Mesenchymal stem cell (in vitro differentiated cells and primary cell): ENCODE measurements around the gene PDAP1.
A peak's percentile ranks its signal among the peaks of the same experiment; 100 is the strongest.

Experiments
- DNase-seq: peaks from one replicate; pipeline ENCODE4 v3.0.0-alpha.2; 2013
- H2AFZ ChIP-seq: one replicate; pipeline ENCODE4 v1.6.1; 2013; ENCODE audit warnings: low read depth, mild to moderate bottlenecking, control low read depth, inconsistent platforms, low read length, moderate library complexity
- H2AK5ac ChIP-seq: 2 replicates; pipeline ENCODE4 v1.6.1; 2013; ENCODE audit warnings: low read length, moderate library complexity, mild to moderate bottlenecking, inconsistent platforms; ENCODE audit not compliant: severe bottlenecking
- H2BK120ac ChIP-seq: one replicate; pipeline ENCODE4 v1.6.1; 2013; ENCODE audit warnings: low read depth, mild to moderate bottlenecking, inconsistent platforms, low read length, moderate library complexity
- H2BK12ac ChIP-seq, 2 experiments: one replicate each; pipeline ENCODE4 v1.6.1; 2013; ENCODE audit warnings: inconsistent platforms in 2 of 2, low read length in 2 of 2, mild to moderate bottlenecking in 2 of 2, moderate library complexity in 2 of 2, control low read depth in 1 of 2
- H2BK15ac ChIP-seq: one replicate; pipeline ENCODE4 v1.6.1; 2013; ENCODE audit warnings: mild to moderate bottlenecking, low read depth, inconsistent platforms; ENCODE audit not compliant: poor library complexity, severe bottlenecking
- H2BK5ac ChIP-seq: 2 replicates; pipeline ENCODE4 v1.6.1; 2013; ENCODE audit warnings: low read depth, mild to moderate bottlenecking, low read length, control low read depth, inconsistent platforms; ENCODE audit not compliant: poor library complexity, severe bottlenecking
- H3K14ac ChIP-seq, 2 experiments: one replicate each; pipeline ENCODE4 v1.6.1; 2013; ENCODE audit warnings: inconsistent platforms in 2 of 2, low read length in 2 of 2, control low read depth in 1 of 2, mild to moderate bottlenecking in 1 of 2, moderate library complexity in 1 of 2
- H3K18ac ChIP-seq, 2 experiments: one replicate each; pipeline ENCODE4 v1.6.1; 2013; ENCODE audit warnings: inconsistent platforms in 2 of 2, low read length in 2 of 2, control low read depth in 1 of 2, low read depth in 1 of 2, mild to moderate bottlenecking in 1 of 2
- H3K23ac ChIP-seq, 2 experiments: one replicate each; pipeline ENCODE4 v1.6.1; 2013; ENCODE audit warnings: inconsistent platforms in 2 of 2, low read length in 2 of 2, mild to moderate bottlenecking in 2 of 2, moderate library complexity in 2 of 2, control low read depth in 1 of 2
- H3K27ac ChIP-seq: 2 replicates; pipeline ENCODE4 v1.5.1; 2013; ENCODE audit warnings: mild to moderate bottlenecking, moderate library complexity, low read length, control low read depth, inconsistent platforms; ENCODE audit not compliant: poor library complexity, severe bottlenecking
- H3K27me3 ChIP-seq, 2 experiments: 2 replicates each; pipeline versions ENCODE4 v1.6.1 to v1.7.0; 2013; ENCODE audit warnings: low read length in 2 of 2, mild to moderate bottlenecking in 2 of 2, moderate library complexity in 2 of 2, control low read depth in 1 of 2, inconsistent platforms in 1 of 2; ENCODE audit not compliant: control insufficient read depth in 1 of 2, insufficient read depth in 1 of 2
- H3K36me3 ChIP-seq, 2 experiments: 2 replicates each; pipeline versions ENCODE4 v1.6.1 to v1.7.0; 2013; ENCODE audit warnings: low read length in 2 of 2, control low read depth in 1 of 2, inconsistent platforms in 1 of 2, low read depth in 1 of 2, mild to moderate bottlenecking in 1 of 2; ENCODE audit not compliant: insufficient read depth in 2 of 2, control insufficient read depth in 1 of 2
- H3K4ac ChIP-seq, 2 experiments: one replicate each; pipeline ENCODE4 v1.6.1; 2013; ENCODE audit warnings: inconsistent platforms in 2 of 2, low read length in 2 of 2, mild to moderate bottlenecking in 2 of 2, moderate library complexity in 2 of 2, control low read depth in 1 of 2, low read depth in 1 of 2
- H3K4me1 ChIP-seq: 2 replicates; pipeline ENCODE4 v1.6.1; 2013; ENCODE audit warnings: low read depth, low read length, control low read depth; ENCODE audit not compliant: control insufficient read depth, insufficient read depth
- H3K4me2 ChIP-seq: 2 replicates; pipeline ENCODE4 v1.6.1; 2013; ENCODE audit warnings: low read length, mild to moderate bottlenecking, inconsistent platforms; ENCODE audit not compliant: poor library complexity, severe bottlenecking
- H3K4me3 ChIP-seq, 2 experiments: 2 replicates each; pipeline versions ENCODE4 v1.5.1 to v1.7.0; 2013; ENCODE audit warnings: low read length in 2 of 2, mild to moderate bottlenecking in 2 of 2, control low read depth in 1 of 2, low read depth in 1 of 2; ENCODE audit not compliant: insufficient read depth in 1 of 2
- H3K79me1 ChIP-seq: replicated peaks from 2 replicates; pipeline ENCODE4 v1.6.1; 2013; ENCODE audit warnings: mild to moderate bottlenecking, control low read depth, low read length, inconsistent platforms; ENCODE audit not compliant: poor library complexity, severe bottlenecking
- H3K9ac ChIP-seq: 2 replicates; pipeline ENCODE4 v1.7.0; 2013; ENCODE audit warnings: mild to moderate bottlenecking, low read length, moderate library complexity
- H3K9me3 ChIP-seq: 2 replicates; pipeline ENCODE4 v1.7.0; 2013; ENCODE audit warnings: mild to moderate bottlenecking, low read length; ENCODE audit not compliant: control insufficient read depth
- H4K8ac ChIP-seq: one replicate; pipeline ENCODE4 v1.6.1; 2013; ENCODE audit warnings: inconsistent platforms, mild to moderate bottlenecking, low read length, moderate library complexity
- H4K91ac ChIP-seq: one replicate; pipeline ENCODE4 v1.6.1; 2013; ENCODE audit warnings: mild to moderate bottlenecking, low read length, inconsistent platforms
- WGBS: methylation state at CpG from one replicate; pipeline ENCODE4 v1.1.7; 2013; ENCODE audit warnings: mixed read lengths; 5-methylcytosine and 5-hydroxymethylcytosine counted together

Gene PDAP1

DNA sequence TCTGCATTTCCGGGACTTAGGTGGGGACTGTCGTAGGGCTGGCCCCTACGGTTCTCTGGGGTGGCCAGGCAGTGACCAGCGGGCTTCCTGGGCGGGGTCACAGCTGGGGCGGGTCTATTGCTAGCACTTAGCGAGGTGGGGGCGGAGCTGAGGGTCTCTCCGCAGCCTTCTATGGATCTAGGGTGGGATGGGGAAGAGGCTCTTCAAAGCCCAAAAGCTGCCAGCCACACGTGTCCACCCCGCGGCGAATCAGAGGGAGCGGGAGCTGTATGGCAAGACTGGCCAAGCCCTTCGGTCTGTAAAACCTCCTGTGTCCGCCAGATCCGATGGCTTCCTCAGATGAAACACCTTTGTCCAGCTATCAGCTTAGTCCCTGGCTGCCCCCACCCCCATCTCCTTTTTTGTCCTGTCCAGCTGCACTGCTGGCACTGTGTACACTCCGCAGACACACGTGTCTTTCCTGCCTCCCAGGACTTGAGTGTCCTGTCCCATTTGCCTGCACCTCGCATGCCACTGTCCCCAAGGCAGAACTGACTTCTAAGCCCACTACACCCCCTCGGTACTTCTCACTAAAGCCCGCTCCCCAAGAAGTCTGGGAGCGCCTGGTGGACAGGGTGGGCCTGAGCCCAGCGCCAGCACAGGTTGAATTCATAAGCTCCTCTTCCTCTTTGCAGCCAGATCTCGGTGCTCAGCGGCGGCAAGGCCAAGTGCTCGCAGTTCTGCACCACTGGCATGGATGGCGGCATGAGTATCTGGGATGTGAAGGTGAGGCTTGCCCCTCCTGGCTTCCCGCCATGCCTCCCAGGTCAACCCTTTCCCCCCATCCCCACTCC, 14.8 kb downstream of the PDAP1 start:
- Histone ChIP-seq H3K23ac (no peak overlapping the region), H2BK5ac (no peak overlapping the region), H3K4me3 (peak overlapping the region; percentile 18 to 52), H3K27ac (no peak overlapping the region), H2BK120ac (no peak overlapping the region), H2BK12ac (no peak overlapping the region), H3K14ac (no peak overlapping the region), H3K27me3 (no peaks in the 10 kb centered on the region), H2AK5ac (no peak overlapping the region), H4K91ac (no peak overlapping the region), H3K36me3 (peaks cover 85 to 87% of the 10 kb centered on the region in 2 experiments), H3K79me1 (peaks cover 24% of the 10 kb centered on the region), H2BK15ac (no peak overlapping the region), H2AFZ (peak overlapping the region; percentile 18), H3K4me1 (peaks cover 21% of the 10 kb centered on the region), H3K18ac (peak overlapping the region in 1 of 2 experiments; percentile 71), H3K4me2 (peak overlapping the region; percentile 76), H4K8ac (peak overlapping the region; percentile 19), H3K9me3 (no peaks in the 10 kb centered on the region), H3K9ac (peak overlapping the region; percentile 29), H3K4ac (peak overlapping the region in 1 of 2 experiments; percentile 5)
- DNase-seq, result no peak
- WGBS, result 46% methylated on average over 23 of the region's 30 CpGs

DNA sequence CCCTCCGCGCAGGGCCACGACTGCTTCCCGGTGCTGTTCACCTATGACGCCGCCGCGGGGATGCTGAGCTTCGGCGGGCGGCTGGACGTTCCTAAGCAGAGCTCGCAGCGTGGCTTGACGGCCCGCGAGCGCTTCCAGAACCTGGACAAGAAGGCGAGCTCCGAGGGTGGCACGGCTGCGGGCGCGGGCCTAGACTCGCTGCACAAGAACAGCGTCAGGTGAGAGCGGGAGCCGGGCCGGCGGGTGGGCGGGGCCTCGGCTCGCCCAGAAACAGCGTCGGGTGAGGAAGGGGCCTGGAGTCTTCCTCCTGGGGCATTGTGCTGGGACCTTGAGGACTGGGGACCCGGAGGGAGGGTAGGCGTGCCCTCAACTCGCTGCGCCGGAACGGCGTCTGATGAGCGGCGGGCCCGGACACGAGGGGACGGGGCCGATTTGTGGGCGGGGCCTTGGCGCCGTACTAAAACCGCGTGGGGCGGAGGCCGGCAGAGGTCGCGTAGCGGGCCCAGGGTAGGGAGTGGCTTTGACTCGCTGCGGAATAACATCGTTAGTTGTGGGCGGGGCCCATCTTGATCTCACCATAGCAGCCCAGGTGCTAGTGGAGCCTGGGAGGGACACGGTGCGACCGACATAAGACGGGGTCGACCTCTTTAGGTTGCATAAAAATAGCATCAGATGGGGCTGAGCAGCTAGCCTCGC, 15.6 kb downstream of the PDAP1 start:
- Histone ChIP-seq H3K14ac (peak overlapping the region in 1 of 2 experiments; percentile 36), H2BK5ac (no peak overlapping the region), H3K9ac (peak overlapping the region; percentile 29), H4K8ac (no peak overlapping the region), H2AK5ac (no peak overlapping the region), H3K4me1 (peaks cover 21% of the 10 kb centered on the region), H3K9me3 (no peaks in the 10 kb centered on the region), H2BK120ac (no peak overlapping the region), H3K4me2 (peak overlapping the region; percentile 76), H3K18ac (peak overlapping the region in 1 of 2 experiments; percentile 71), H3K27me3 (no peaks in the 10 kb centered on the region), H2BK12ac (no peak overlapping the region), H2BK15ac (peak overlapping the region; percentile 16), H3K4me3 (peak overlapping the region; percentile 18 to 52), H3K4ac (no peak overlapping the region), H4K91ac (no peak overlapping the region), H3K23ac (no peak overlapping the region), H3K27ac (no peak overlapping the region), H3K79me1 (peaks cover 26% of the 10 kb centered on the region), H2AFZ (peak overlapping the region; percentile 18), H3K36me3 (peaks cover 85 to 87% of the 10 kb centered on the region in 2 experiments)
- WGBS, result 4% methylated on average over 67 of the region's 68 CpGs
- DNase-seq, result peak; percentile 70

GRCh38 chr7:99392046-99392445, 16.4 kb downstream of the PDAP1 start:
- WGBS, result 99% methylated on average over 8 of the region's 8 CpGs

More at GRCh38 chr7:99392046-99392445, 16.4 kb downstream of the PDAP1 start:
- no peak overlapping the region for H2BK5ac ChIP-seq
- H3K23ac ChIP-seq, result no peak overlapping the region
- H2BK12ac ChIP-seq, result no peak overlapping the region
- no peak overlapping the region for H2AK5ac ChIP-seq
- H3K27me3 ChIP-seq, result no peaks in the 10 kb centered on the region
- H3K9me3 ChIP-seq, result no peaks in the 10 kb centered on the region
- H3K27ac ChIP-seq, result no peak overlapping the region
- H3K4ac ChIP-seq, result no peak overlapping the region
- H3K14ac ChIP-seq, result no peak overlapping the region
- no peak overlapping the region for H4K8ac ChIP-seq
- H3K79me1 ChIP-seq, result peaks cover 26% of the 10 kb centered on the region
- no peak overlapping the region for H3K9ac ChIP-seq
- no peak for DNase-seq
- H4K91ac ChIP-seq, result no peak overlapping the region
- H3K4me2 ChIP-seq, result peak overlapping the region; percentile 76
- H2BK120ac ChIP-seq, result no peak overlapping the region
- no peak overlapping the region for H2BK15ac ChIP-seq
- peaks cover 21% of the 10 kb centered on the region for H3K4me1 ChIP-seq
- no peak overlapping the region for H3K4me3 ChIP-seq
- no peak overlapping the region for H3K18ac ChIP-seq
- peaks cover 85% of the 10 kb centered on the region in 2 experiments for H3K36me3 ChIP-seq
- H2AFZ ChIP-seq, result no peak overlapping the region
